Stimulated activated CD8-positive, alpha-beta memory T cell treated with anti-CD3 and anti-CD28 coated beads, Interleukin-15, amount 100 ng/mL, for 24 hours (primary cell): Measurements from ENCODE around the gene XPNPEP1.
"Not testable (repeated sequence)": the region's sequence is repeated elsewhere in the genome, so short reads cannot be mapped to it uniquely, and the experiment has no call there.

ENCODE experiments used
- DNase-seq: peaks from one replicate; pipeline ENCODE4 v3.0.0-alpha.2; 2020; ENCODE audit warnings: low read depth

XPNPEP1 gene

DNA sequence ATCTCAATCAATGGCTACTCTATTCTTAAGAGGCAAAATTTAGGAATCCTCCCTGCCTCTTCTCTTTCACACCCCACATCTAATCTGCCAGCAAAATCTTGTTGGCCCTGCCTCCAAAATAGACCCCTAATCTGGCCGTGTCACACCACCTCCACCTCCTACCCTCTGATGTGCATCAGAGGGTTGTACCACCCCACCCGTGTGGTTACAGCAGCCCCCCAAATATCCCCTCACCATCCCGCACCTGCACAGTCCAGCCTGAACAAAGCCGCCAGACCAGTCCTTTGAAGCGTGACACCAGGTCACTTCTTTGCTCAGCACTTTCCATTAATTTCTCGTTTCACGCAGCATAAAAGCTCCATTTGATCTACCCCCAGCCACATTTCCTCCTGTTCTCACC is 776 bp upstream of the XPNPEP1 start:
- no peak for DNase-seq

DNA sequence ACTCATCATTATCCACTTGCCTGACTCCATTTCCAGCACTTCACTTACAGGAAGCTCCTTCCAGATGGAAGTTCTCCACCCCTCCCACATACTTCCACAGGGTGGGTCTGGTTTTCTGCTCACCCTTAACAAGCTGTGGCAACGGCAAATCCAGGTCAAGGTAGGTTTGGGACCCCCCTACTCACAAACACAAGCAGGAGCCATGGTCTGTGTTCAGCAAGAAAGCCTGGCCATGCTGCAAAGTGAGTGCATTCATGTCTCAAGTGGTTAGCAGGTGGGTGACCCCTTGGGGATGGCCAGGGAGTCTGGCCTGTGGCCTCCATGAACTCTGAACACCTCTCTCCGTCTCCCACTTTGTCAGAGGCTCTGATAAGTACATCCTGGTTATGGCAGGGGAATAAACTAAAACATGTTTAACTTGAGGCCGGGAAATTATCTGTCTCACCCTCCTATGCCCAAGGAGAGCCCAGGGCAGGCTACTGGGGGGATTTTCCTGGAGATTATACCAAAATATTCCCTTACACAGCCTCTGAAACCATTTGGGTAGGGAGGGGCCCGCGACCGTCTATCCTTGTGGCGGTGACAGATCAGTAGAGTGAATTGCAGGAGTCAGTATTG is 844 bp downstream of the XPNPEP1 start:
- no peak for DNase-seq

DNA sequence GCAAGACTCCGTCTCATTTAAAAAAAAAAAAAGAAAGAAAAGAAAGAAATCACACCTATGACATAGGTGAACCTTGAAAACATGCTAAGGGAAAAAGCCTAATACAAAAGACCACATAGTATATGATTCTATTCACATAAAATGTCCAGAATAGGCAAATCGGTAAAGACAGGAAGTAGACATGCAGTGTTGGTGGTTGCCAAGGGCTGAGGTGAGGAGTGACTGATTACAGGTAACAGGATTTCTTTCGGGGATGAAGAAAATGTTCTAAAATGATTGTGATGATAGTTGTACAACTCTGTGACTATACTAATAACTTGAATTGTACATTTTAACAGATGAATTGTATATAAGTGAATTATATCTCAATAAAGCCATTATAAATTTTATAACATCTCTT is 3.3 kb downstream of the XPNPEP1 start:
- DNase-seq: no peak

- no peak for DNase-seq
These were observed 4.1 kb downstream of the XPNPEP1 start for GRCh38 chr10:109919220-109919619.

GRCh38 chr10:109918707-109919106 is 4.6 kb downstream of the XPNPEP1 start:
- not testable (repeated sequence) for DNase-seq

GRCh38 chr10:109915566-109915965 is 7.7 kb downstream of the XPNPEP1 start:
- DNase-seq: no peak

DNA sequence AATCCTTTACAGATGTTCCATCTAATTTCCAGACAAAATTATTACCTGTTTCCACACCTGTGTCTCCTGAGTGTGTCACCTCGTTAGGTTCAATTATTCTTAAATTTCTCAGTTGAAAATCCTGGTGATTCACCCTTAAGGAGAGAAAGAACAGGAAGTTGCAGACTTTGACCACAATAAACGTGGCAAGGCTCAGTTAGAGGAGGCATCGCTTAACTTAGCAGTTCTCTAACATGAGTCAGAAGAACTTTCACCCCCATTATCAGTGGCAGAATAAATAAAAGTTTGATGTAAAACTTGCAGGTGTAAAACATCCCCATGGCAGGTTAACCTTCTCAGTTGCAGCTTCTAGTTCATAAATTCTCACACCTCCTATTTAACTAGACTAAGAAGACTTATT is 8.3 kb downstream of the XPNPEP1 start:
- no peak for DNase-seq

DNA sequence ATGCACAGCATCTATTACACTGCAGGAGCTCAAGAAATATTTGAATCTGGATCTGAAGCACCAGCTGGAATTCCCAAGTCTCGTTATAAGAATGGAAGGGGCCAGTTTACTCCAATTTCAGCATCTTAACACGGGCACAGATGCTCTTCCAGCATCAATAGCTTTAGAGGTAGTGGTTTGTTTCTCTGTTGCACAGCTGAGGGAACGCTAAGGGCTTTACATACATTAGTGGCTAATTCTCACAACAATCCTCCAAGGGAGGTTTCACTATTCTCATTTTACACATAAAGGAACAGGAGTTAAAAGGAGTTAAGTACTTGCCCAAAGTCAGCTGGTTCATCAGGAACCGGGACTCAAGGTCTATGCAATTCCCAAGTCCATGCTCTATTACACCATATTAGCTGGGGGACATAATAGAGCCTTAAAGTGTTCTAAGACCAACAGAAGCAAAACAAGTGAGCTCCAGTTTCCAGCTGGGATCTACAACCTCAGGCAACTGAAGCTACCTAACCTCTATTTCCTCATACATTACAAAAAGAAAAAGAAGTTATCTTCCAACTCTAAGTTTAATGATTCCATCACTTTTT is 9.9 kb downstream of the XPNPEP1 start:
- no peak for DNase-seq

DNA sequence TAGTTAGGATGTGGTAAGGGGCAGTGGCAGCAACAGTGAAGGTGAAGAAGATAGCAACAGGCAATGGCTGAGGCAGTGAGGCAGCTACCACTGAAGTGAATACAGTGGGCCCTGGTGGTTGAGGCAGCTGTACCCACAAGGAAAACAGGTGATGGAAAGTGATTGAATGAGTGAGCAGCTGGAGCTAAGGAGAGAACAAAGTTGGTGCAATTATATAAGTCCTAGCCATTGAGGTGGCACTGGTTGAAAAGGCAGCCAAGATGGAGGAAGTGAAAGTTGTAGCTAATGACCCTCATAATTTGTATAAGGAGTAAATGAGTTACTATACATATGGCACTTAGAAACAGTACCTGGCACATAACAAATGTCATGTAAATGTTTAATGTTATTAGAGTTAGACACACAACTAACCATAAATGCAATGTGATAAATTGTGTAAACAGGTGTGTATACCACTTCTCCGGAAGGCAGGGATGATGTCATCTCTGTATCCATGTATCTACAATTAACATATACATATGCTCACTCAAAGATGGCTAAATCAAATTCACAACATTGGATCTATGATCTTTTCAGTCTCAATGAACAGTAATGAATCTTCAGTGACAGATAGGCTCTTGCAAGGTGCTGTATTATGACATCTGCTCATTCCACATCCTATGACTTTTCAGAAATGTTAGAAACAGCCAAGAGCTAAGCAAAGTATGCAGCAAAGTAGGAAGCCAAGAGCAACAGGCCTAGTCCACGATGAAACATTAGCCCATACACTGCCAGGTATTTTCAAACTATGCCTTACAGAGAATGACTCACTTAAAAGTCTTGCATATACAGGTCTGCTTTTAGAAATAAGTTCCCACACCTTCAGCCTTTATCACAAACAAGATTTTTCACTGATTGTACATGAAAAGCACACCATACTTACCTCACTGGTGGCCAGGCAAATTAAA is 10.7 kb downstream of the XPNPEP1 start:
- no peak for DNase-seq

GRCh38 chr10:109911903-109912302 is 11.4 kb downstream of the XPNPEP1 start:
- DNase-seq: no peak

DNA sequence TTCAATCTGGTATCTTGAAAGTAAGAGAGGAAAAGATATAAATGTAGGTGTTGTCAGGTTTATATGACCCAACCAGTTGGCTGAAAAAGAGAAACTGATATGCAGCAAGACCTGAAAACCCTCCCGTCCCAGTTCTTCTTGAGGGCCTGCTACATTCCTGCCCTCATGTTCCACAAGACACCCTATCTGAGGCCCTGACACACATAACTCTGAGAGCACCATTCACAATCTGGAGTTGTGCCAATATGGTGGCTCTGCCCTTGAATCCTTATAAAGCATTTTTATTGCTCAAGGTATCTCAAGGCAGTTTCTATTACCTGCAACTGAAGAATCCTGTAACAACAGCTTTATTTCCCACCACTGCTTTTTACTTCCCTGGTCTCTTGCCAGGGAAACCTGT is 17.0 kb downstream of the XPNPEP1 start:
- no peak for DNase-seq

GRCh38 chr10:109904397-109904796 is 18.9 kb downstream of the XPNPEP1 start:
- no peak for DNase-seq

GRCh38 chr10:109902992-109903947 is 20.0 kb downstream of the XPNPEP1 start:
- no peak for DNase-seq

GRCh38 chr10:109899356-109900331 is 23.7 kb downstream of the XPNPEP1 start:
- no peak for DNase-seq

- no peak for DNase-seq
These were observed 24.5 kb downstream of the XPNPEP1 start for GRCh38 chr10:109898666-109899355.

- no peak for DNase-seq
These were observed 25.3 kb downstream of the XPNPEP1 start for GRCh38 chr10:109898007-109898406.

DNA sequence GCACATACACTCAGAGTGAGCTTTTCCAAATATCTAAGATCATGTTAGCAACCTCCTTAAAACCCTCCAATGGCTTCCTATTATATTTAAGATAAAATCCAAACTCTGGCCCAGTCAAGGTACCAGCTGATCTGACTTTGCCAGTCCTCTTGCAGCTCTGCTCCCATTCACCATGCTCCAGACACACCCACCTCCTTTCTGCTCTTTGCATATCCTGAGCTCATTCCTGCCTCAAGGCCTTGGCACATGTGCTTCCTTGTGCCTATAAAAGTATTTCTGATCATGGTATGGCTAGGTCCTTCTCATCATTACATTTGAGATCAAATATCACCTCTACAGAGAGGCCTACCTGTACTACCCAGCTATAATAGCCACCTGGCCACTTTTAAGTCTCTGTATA is 27.5 kb downstream of the XPNPEP1 start:
- DNase-seq: no peak

- DNase-seq: no peak
These were observed 28.1 kb downstream of the XPNPEP1 start for GRCh38 chr10:109895095-109895818.

DNA sequence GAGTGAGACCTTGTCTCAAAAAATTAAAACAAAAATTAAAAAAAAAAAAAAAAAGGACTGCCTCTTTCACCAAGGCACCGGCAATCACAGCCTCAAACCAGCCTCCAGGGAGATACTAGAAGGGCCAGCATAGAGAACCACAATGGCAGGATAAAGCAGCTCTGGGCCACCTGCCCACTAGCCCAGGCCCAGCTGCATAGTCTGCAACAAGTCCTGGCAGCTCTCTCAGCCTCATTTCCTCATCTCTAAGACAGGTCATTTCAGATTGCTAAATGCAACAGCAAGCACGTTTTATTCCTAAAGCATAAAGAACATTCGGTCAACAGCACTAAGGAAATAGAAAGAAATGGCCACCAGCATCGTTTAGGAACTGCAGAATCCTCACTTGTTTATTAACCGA is 28.8 kb downstream of the XPNPEP1 start:
- DNase-seq: no peak
